Thoracic aorta (tissue), 2 donors: ENCODE data around the gene VASH1. TPM values are rescaled to one million over a fixed set of nuclear protein-coding genes. Genes with fewer than 3 reads are reported as not detected.
"Not testable (repeated sequence)": the region's sequence is repeated elsewhere in the genome, so short reads cannot be mapped to it uniquely, and the experiment has no call there.

Source experiments
- ATAC-seq: fragments of 150-250 bp; one replicate; pipeline ENCODE4 v1.8.0; 2017; ENCODE audit warnings: low read depth; ENCODE audit not compliant: insufficient number of reproducible peaks, low FRiP score
- DNase-seq: peaks from one replicate; pipeline ENCODE4 v3.0.0-alpha.2; 2020; ENCODE audit warnings: low spot score
- H3K27ac ChIP-seq, 2 donors: fragments of 200-600 bp; sonication (generic); 1 replicate in 1 of 2; 2 replicates in 1 of 2; pipeline ENCODE4 v1.5.1; 2016; ENCODE audit warnings: mild to moderate bottlenecking in 2 of 2, moderate library complexity in 2 of 2
- H3K27me3 ChIP-seq: fragments of 200-600 bp; sonication (generic); replicated peaks from 2 replicates; pipeline ENCODE4 v1.6.0; 2016; ENCODE audit warnings: mild to moderate bottlenecking; ENCODE audit not compliant: insufficient read depth
- H3K36me3 ChIP-seq: fragments of 200-600 bp; sonication (generic); one replicate; pipeline ENCODE4 v1.5.1; 2016
- H3K4me1 ChIP-seq, 2 donors: fragments of 200-600 bp; sonication (generic); 1 replicate in 1 of 2; 2 replicates in 1 of 2; pipeline versions ENCODE4 v1.5.1 to v1.6.0; 2016; ENCODE audit warnings: low read depth in 2 of 2, mild to moderate bottlenecking in 1 of 2; ENCODE audit not compliant: control insufficient read depth in 1 of 2
- H3K4me3 ChIP-seq: fragments of 200-600 bp; sonication (generic); 2 replicates; pipeline ENCODE4 v1.5.1; 2016; ENCODE audit warnings: mild to moderate bottlenecking
- H3K9me3 ChIP-seq: fragments of 200-600 bp; sonication (generic); 2 replicates; pipeline ENCODE4 v1.5.1; 2016
- CTCF ChIP-seq: fragments of 200-600 bp; sonication (generic); IDR thresholded peaks from one replicate; pipeline ENCODE4 v1.5.1; 2019; ENCODE audit warnings: antibody characterized with exemption
- total RNA-seq, 2 donors: library from RNA; depleted of rRNA; stranded (reverse); fragments of >200 nt; gene quantifications; one replicate each; pipeline versions ENCODE4 v1.1.0 to v1.2.3, GENCODE V29; 2016

The VASH1 gene
- total RNA-seq, 2 donors from 2014 or later, result 21.5 to 27.7 TPM

- no peak for ATAC-seq
Observed at GRCh38 chr14:76729953-76730505, 31.2 kb upstream of the VASH1 start.

GRCh38 chr14:76734501-76734900 is 26.8 kb upstream of the VASH1 start:
- ATAC-seq, H3K27me3 ChIP-seq, DNase-seq, H3K4me3 ChIP-seq, H3K4me1 ChIP-seq, H3K9me3 ChIP-seq, H3K27ac ChIP-seq, H3K36me3 ChIP-seq: not testable (repeated sequence)

More at GRCh38 chr14:76729953-76730505, 31.2 kb upstream of the VASH1 start:
- Histone ChIP-seq H3K36me3 (no peaks in the 10 kb centered on the region), H3K27ac (no peak overlapping the region), H3K27me3 (no peaks in the 10 kb centered on the region), H3K4me1 (no peaks in the 10 kb centered on the region), H3K4me3 (no peak overlapping the region), H3K9me3 (no peaks in the 10 kb centered on the region)
- no peak for TF ChIP-seq CTCF
- no peak for DNase-seq

- no peak for TF ChIP-seq CTCF
- Histone ChIP-seq H3K36me3 (no peaks in the 10 kb centered on the region), H3K27me3 (no peaks in the 10 kb centered on the region), H3K4me1 (no peaks in the 10 kb centered on the region), H3K4me3 (no peak overlapping the region), H3K27ac (no peak overlapping the region), H3K9me3 (peaks cover 10% of the 10 kb centered on the region)
- no peak for ATAC-seq
- no peak for DNase-seq
Observed at GRCh38 chr14:76736514-76736913, 24.8 kb upstream of the VASH1 start.

GRCh38 chr14:76741074-76741473 is 20.2 kb upstream of the VASH1 start:
- TF ChIP-seq CTCF, result no peak
- ATAC-seq (no peak), DNase-seq (no peak)
- H3K4me1 ChIP-seq, result no peaks in the 10 kb centered on the region
- no peaks in the 10 kb centered on the region for H3K27me3 ChIP-seq
- H3K4me3 ChIP-seq, result no peak overlapping the region
- H3K36me3 ChIP-seq, result no peaks in the 10 kb centered on the region
- H3K27ac ChIP-seq, result no peak overlapping the region
- peaks cover 10% of the 10 kb centered on the region for H3K9me3 ChIP-seq

- no peak for DNase-seq
- no peak for ATAC-seq
- no peaks in the 10 kb centered on the region for H3K4me1 ChIP-seq
- no peaks in the 10 kb centered on the region for H3K36me3 ChIP-seq
- H3K27ac ChIP-seq, result no peak overlapping the region
- H3K4me3 ChIP-seq, result no peak overlapping the region
- TF ChIP-seq CTCF, result no peak
- H3K27me3 ChIP-seq, result no peaks in the 10 kb centered on the region
- H3K9me3 ChIP-seq, result peaks cover 10% of the 10 kb centered on the region
Observed at GRCh38 chr14:76742185-76742584, 19.1 kb upstream of the VASH1 start.

- H3K27ac ChIP-seq, result no peak overlapping the region
- ATAC-seq (no peak), DNase-seq (no peak)
- H3K36me3 ChIP-seq, result no peaks in the 10 kb centered on the region
- no peak for TF ChIP-seq CTCF
- H3K4me1 ChIP-seq, result no peaks in the 10 kb centered on the region
- peaks cover 10% of the 10 kb centered on the region for H3K9me3 ChIP-seq
- H3K27me3 ChIP-seq, result no peaks in the 10 kb centered on the region
- no peak overlapping the region for H3K4me3 ChIP-seq
Observed at GRCh38 chr14:76742966-76743365, 18.3 kb upstream of the VASH1 start.
